ENCODE data around the gene RFX8.

GRCh38 chr2:101433465-101433864 lies 41.4 kb downstream of the RFX8 start:
- TF ChIP-seq POLR2AphosphoS5 (IDR thresholded peaks at IDR 0.05; ENCODE audit: low read depth, low read length) (no peak), TAF1 (IDR thresholded peaks at IDR 0.05; ENCODE audit: borderline replicate concordance, insufficient read depth, low read length) (no peak), REST (IDR thresholded peaks at IDR 0.05; ENCODE audit: insufficient read depth in 1 of 2, low read depth in 2 of 2, low read length in 2 of 2) (no peak), SIN3A (IDR thresholded peaks at IDR 0.05; ENCODE audit: borderline replicate concordance, insufficient read depth, low read length) (no peak), FOXP2 (optimal IDR thresholded peaks at IDR 0.05; ENCODE audit: borderline replicate concordance, extremely low read depth, extremely low read length, insufficient read depth) (no peak)

Data from PFSK-1 (cell line).